ENCODE measurements around the gene AUH. TPM values are rescaled to one million over a fixed set of nuclear protein-coding genes. Genes with fewer than 3 reads are reported as not detected.

AUH gene
- total RNA-seq, 1 experiment from 2014 or later, result 29.0 TPM

- POLR2A ChIA-PET, result no interaction called here
- no TSS peak for BruUV-seq (replicated peaks)
- no peaks in the 10 kb centered on the region for H3K36me3 ChIP-seq (ENCODE audit: control insufficient read depth in 1 of 2, insufficient read depth in 2 of 2, low read length in 2 of 2)
- DNase-seq (ENCODE audit: low read depth, low spot score) (no peak), ATAC-seq (peak; percentile 44; the same call in 1 of the 2 replicates)
- no peaks in the 10 kb centered on the region for H3K9me2 ChIP-seq (ENCODE audit: insufficient read depth)
- TF ChIP-seq SP1 (IDR thresholded peaks at IDR 0.05; ENCODE audit: low read depth) (0 out of 2 replicates have a peak, but pooled peaks have one; percentile 26), CEBPB (IDR thresholded peaks at IDR 0.05; ENCODE audit: low read depth) (0 out of 2 replicates have a peak, but pooled peaks have one; percentile 19), ZNF274 (IDR thresholded peaks at IDR 0.05; ENCODE audit: low read depth, low read length) (no peak), POLR2A (IDR thresholded peaks at IDR 0.05; ENCODE audit: borderline replicate concordance, extremely low read depth, insufficient read depth, insufficient read length) (no peak)
- no peak overlapping the region for H3K4me3 ChIP-seq (replicated peaks in 1 of 2; ENCODE audit: low read depth in 1 of 2, low read length in 2 of 2)
- RAD21 ChIA-PET (ENCODE audit: low non-redundant PET in 1 of 2, low total read pairs in 2 of 2, uncharacterized antibody in 2 of 2, unreplicated experiment in 2 of 2), result no interaction called here
- no peaks in the 10 kb centered on the region for H4K20me1 ChIP-seq (ENCODE audit: insufficient read depth)
- H2AFZ ChIP-seq (ENCODE audit: low read depth, low read length, poor library complexity, severe bottlenecking), result no peak overlapping the region
- peaks cover 0 to 18% of the 10 kb centered on the region in 2 experiments; a peak in 2 of 4 replicates for H3K4me1 ChIP-seq (ENCODE audit: control insufficient read depth in 1 of 2, insufficient read depth in 2 of 2, low read length in 2 of 2)
- intact Hi-C loops (cut with micrococcal nuclease), result no loop called here
- H3K9me3 ChIP-seq (ENCODE audit: control insufficient read depth in 1 of 2, insufficient read depth in 1 of 2, low read depth in 1 of 2, low read length in 2 of 2), result peaks cover 0 to 4% of the 10 kb centered on the region in 2 experiments; a peak in 1 of 4 replicates
- peak overlapping the region; percentile 40 for H3K4me2 ChIP-seq (ENCODE audit: low read length)
- H3K9ac ChIP-seq (ENCODE audit: low read length), result no peak overlapping the region
- peak overlapping the region; percentile 10; the same call in 1 of the 2 replicates for H3K27ac ChIP-seq (ENCODE audit: low read depth, low read length)
- CTCF ChIA-PET, result interaction anchor here (1.2 kb wide), 1 partner anchor 9 kb away, joined by 3 read pairs; no protein-coding TSS in a partner anchor
- H3K27me3 ChIP-seq (ENCODE audit: insufficient read depth, low read length), result no peaks in the 10 kb centered on the region
- H3K79me2 ChIP-seq (ENCODE audit: insufficient read depth, low read length), result no peaks in the 10 kb centered on the region
Measured at GRCh38 chr9:91207729-91208418, 153.8 kb downstream of the AUH start.

GRCh38 chr9:91207397-91207728 lies 154.4 kb downstream of the AUH start:
- Histone ChIP-seq H3K4me3 (replicated peaks in 1 of 2; ENCODE audit: low read depth in 1 of 2, low read length in 2 of 2) (no peak overlapping the region), H3K4me1 (ENCODE audit: control insufficient read depth in 1 of 2, insufficient read depth in 2 of 2, low read length in 2 of 2) (peaks cover 0 to 18% of the 10 kb centered on the region in 2 experiments; a peak in 2 of 4 replicates), H3K36me3 (ENCODE audit: control insufficient read depth in 1 of 2, insufficient read depth in 2 of 2, low read length in 2 of 2) (no peaks in the 10 kb centered on the region), H3K9ac (ENCODE audit: low read length) (no peak overlapping the region), H3K4me2 (ENCODE audit: low read length) (peak overlapping the region; percentile 40), H3K27me3 (ENCODE audit: insufficient read depth, low read length) (no peaks in the 10 kb centered on the region), H2AFZ (ENCODE audit: low read depth, low read length, poor library complexity, severe bottlenecking) (no peak overlapping the region), H3K9me3 (ENCODE audit: control insufficient read depth in 1 of 2, insufficient read depth in 1 of 2, low read depth in 1 of 2, low read length in 2 of 2) (peaks cover 0 to 8% of the 10 kb centered on the region in 2 experiments; a peak in 2 of 4 replicates), H3K9me2 (ENCODE audit: insufficient read depth) (no peaks in the 10 kb centered on the region), H3K79me2 (ENCODE audit: insufficient read depth, low read length) (no peaks in the 10 kb centered on the region), H3K27ac (ENCODE audit: low read depth, low read length) (no peak overlapping the region), H4K20me1 (ENCODE audit: insufficient read depth) (no peaks in the 10 kb centered on the region)
- ChIA-PET CTCF (interaction anchor here (1.2 kb wide), 1 partner anchor 8 kb away, joined by 3 read pairs; no protein-coding TSS in a partner anchor), RAD21 (ENCODE audit: low non-redundant PET in 1 of 2, low total read pairs in 2 of 2, uncharacterized antibody in 2 of 2, unreplicated experiment in 2 of 2) (no interaction called here), POLR2A (no interaction called here)
- BruUV-seq (replicated peaks), result no TSS peak
- no peak for TF ChIP-seq ZFX (IDR thresholded peaks at IDR 0.05)
- TF ChIP-seq CTCF (IDR thresholded peaks at IDR 0.05 in 2 of 3, conservative IDR thresholded peaks at IDR 0.05 in 1 of 3; ENCODE audit: borderline replicate concordance in 1 of 3, insufficient read depth in 1 of 3, low read depth in 2 of 3, low read length in 2 of 3), result no peak
- TF ChIP-seq SP1 (IDR thresholded peaks at IDR 0.05; ENCODE audit: low read depth), result no peak
- TF ChIP-seq EZH2 (IDR thresholded peaks at IDR 0.05), result no peak
- TF ChIP-seq EZH2phosphoT487 (IDR thresholded peaks at IDR 0.05; ENCODE audit: borderline replicate concordance), result no peak
- TF ChIP-seq FOSL1 (IDR thresholded peaks at IDR 0.05; ENCODE audit: low read depth), result no peak
- TF ChIP-seq, protein P1, sequence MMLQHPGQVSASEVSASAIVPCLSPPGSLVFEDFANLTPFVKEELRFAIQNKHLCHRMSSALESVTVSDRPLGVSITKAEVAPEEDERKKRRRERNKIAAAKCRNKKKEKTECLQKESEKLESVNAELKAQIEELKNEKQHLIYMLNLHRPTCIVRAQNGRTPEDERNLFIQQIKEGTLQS (IDR thresholded peaks at IDR 0.05), result no peak
- no peak for TF ChIP-seq POLR2AphosphoS5 (IDR thresholded peaks at IDR 0.05; ENCODE audit: low read depth, low read length)
- TF ChIP-seq ELF1 (IDR thresholded peaks at IDR 0.05; ENCODE audit: borderline replicate concordance, low read depth), result no peak
- no peak for TF ChIP-seq SRF (IDR thresholded peaks at IDR 0.05; ENCODE audit: low read depth)
- no peak for TF ChIP-seq MAX (IDR thresholded peaks at IDR 0.05)
- no peak for TF ChIP-seq SIN3A (IDR thresholded peaks at IDR 0.05; ENCODE audit: low read depth)
- TF ChIP-seq POLR2A (IDR thresholded peaks at IDR 0.05; ENCODE audit: borderline replicate concordance, extremely low read depth, insufficient read depth, insufficient read length), result no peak
- TF ChIP-seq CEBPB (IDR thresholded peaks at IDR 0.05; ENCODE audit: low read depth), result no peak
- DNase-seq (ENCODE audit: low read depth, low spot score), result no peak
- intact Hi-C loops (cut with micrococcal nuclease), result no loop called here
- no peak for ATAC-seq

Data from HCT116 (cell line).